Vagina (tissue), 2 donors: ENCODE data around the gene NOS3.

Source experiments
- POLR2A ChIP-seq, 2 donors: fragments of 450-650 bp; IDR thresholded peaks; one replicate each; pipeline ENCODE4 v1.6.1; 2017; ENCODE audit warnings: antibody characterized with exemption in 2 of 2, mild to moderate bottlenecking in 2 of 2, moderate library complexity in 2 of 2
- POLR2AphosphoS5 ChIP-seq, 2 donors: sonication (generic); formaldehyde crosslinking; IDR thresholded peaks; one replicate each; pipeline ENCODE4 v1.9.0; 2017; ENCODE audit warnings: antibody characterized with exemption in 2 of 2, mild to moderate bottlenecking in 2 of 2, low read depth in 1 of 2; ENCODE audit not compliant: insufficient read depth in 1 of 2
- TF ChIP-seq, protein P1 (sequence below), 3 experiments: fragments of 450-650 bp in 2 of 3; fragments of 200-600 bp in 1 of 3; sonication (generic) in 1 of 3; IDR thresholded peaks; one replicate each; pipeline ENCODE4 v1.5.1; 2017 to 2019; ENCODE audit warnings: antibody characterized with exemption in 3 of 3, mild to moderate bottlenecking in 2 of 3, moderate library complexity in 2 of 3

DNA sequence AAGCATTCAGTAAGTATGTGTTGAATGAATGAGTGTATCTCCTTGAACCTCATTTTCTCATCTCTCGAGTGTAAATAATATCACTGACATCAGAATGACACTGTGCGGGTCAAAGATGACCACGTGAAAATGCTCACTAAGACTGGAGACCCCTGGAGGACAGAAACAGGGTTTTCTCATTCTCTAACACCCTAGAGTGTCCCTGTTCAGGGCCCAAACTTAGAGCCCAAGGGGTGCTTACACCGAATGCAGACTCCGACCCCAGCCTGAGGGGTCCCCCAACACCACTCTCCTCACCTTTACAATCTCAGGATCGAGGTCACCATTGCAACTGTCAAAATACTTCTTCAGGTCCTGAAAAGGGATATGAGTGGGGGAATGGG lies 65.5 kb downstream of the NOS3 start:
- TF ChIP-seq, protein P1, sequence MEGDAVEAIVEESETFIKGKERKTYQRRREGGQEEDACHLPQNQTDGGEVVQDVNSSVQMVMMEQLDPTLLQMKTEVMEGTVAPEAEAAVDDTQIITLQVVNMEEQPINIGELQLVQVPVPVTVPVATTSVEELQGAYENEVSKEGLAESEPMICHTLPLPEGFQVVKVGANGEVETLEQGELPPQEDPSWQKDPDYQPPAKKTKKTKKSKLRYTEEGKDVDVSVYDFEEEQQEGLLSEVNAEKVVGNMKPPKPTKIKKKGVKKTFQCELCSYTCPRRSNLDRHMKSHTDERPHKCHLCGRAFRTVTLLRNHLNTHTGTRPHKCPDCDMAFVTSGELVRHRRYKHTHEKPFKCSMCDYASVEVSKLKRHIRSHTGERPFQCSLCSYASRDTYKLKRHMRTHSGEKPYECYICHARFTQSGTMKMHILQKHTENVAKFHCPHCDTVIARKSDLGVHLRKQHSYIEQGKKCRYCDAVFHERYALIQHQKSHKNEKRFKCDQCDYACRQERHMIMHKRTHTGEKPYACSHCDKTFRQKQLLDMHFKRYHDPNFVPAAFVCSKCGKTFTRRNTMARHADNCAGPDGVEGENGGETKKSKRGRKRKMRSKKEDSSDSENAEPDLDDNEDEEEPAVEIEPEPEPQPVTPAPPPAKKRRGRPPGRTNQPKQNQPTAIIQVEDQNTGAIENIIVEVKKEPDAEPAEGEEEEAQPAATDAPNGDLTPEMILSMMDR (IDR thresholded peaks at IDR 0.05) = no peak
- TF ChIP-seq POLR2AphosphoS5 (IDR thresholded peaks at IDR 0.05; ENCODE audit: insufficient read depth in 1 of 2, low read depth in 1 of 2) (no peak), POLR2A (IDR thresholded peaks at IDR 0.05) (no peak)
